Measurements from ENCODE around the gene ARL15.
A peak's percentile ranks its signal among the peaks of the same experiment; 100 is the strongest.

The ARL15 gene

GRCh38 chr5:54178207-54178606 is 132.2 kb downstream of the ARL15 start:
- H3K4me3 ChIP-seq (ENCODE audit: low read depth, low read length): no peak overlapping the region
- H3K27me3 ChIP-seq (replicated peaks): no peaks in the 10 kb centered on the region
- in situ Hi-C loops (cut with HindIII; ENCODE audit: low pct_ligation_motif_present, low sequenced_read_pairs): no loop called here
- TF ChIP-seq CTCF (IDR thresholded peaks at IDR 0.05; ENCODE audit: low read depth, low read length, missing control alignments): no peak
- no peak for DNase-seq
- H3K36me3 ChIP-seq (replicated peaks): no peaks in the 10 kb centered on the region
- H3K27ac ChIP-seq: no peak overlapping the region

GRCh38 chr5:54177058-54177457 is 133.3 kb downstream of the ARL15 start:
- in situ Hi-C loops (cut with HindIII; ENCODE audit: low pct_ligation_motif_present, low sequenced_read_pairs): no loop called here
- Histone ChIP-seq H3K36me3 (replicated peaks) (no peaks in the 10 kb centered on the region), H3K27me3 (replicated peaks) (no peaks in the 10 kb centered on the region), H3K4me3 (ENCODE audit: low read depth, low read length) (no peak overlapping the region), H3K27ac (no peak overlapping the region)
- TF ChIP-seq CTCF (IDR thresholded peaks at IDR 0.05; ENCODE audit: low read depth, low read length, missing control alignments): no peak
- no peak for DNase-seq

GRCh38 chr5:54176066-54176830 is 134.1 kb downstream of the ARL15 start:
- in situ Hi-C loops (cut with HindIII; ENCODE audit: low pct_ligation_motif_present, low sequenced_read_pairs): no loop called here

GRCh38 chr5:54173251-54173650 is 137.1 kb downstream of the ARL15 start:
- Histone ChIP-seq H3K27ac (no peak overlapping the region), H3K36me3 (replicated peaks) (no peaks in the 10 kb centered on the region), H3K4me3 (ENCODE audit: low read depth, low read length) (no peak overlapping the region), H3K27me3 (replicated peaks) (no peaks in the 10 kb centered on the region)
- in situ Hi-C loops (cut with HindIII; ENCODE audit: low pct_ligation_motif_present, low sequenced_read_pairs): no loop called here
- DNase-seq: no peak
- no peak for TF ChIP-seq CTCF (IDR thresholded peaks at IDR 0.05; ENCODE audit: low read depth, low read length, missing control alignments)

More at GRCh38 chr5:54176066-54176830, 134.1 kb downstream of the ARL15 start:
- H3K36me3 ChIP-seq (replicated peaks): no peaks in the 10 kb centered on the region
- no peak for TF ChIP-seq CTCF (IDR thresholded peaks at IDR 0.05; ENCODE audit: low read depth, low read length, missing control alignments)
- DNase-seq: no peak
- H3K27me3 ChIP-seq (replicated peaks): no peaks in the 10 kb centered on the region
- no peak overlapping the region for H3K27ac ChIP-seq
- H3K4me3 ChIP-seq (ENCODE audit: low read depth, low read length): no peak overlapping the region

- TF ChIP-seq CTCF (IDR thresholded peaks at IDR 0.05; ENCODE audit: low read depth, low read length, missing control alignments): no peak
- in situ Hi-C loops (cut with HindIII; ENCODE audit: low pct_ligation_motif_present, low sequenced_read_pairs): no loop called here
- H3K27ac ChIP-seq: no peak overlapping the region
- no peak overlapping the region for H3K4me3 ChIP-seq (ENCODE audit: low read depth, low read length)
- peak; percentile 50 for DNase-seq
- no peaks in the 10 kb centered on the region for H3K27me3 ChIP-seq (replicated peaks)
- no peaks in the 10 kb centered on the region for H3K36me3 ChIP-seq (replicated peaks)
These were observed 138.6 kb downstream of the ARL15 start for GRCh38 chr5:54171645-54172384.

All from brain microvascular endothelial cell (primary cell).